Measurements from ENCODE around the gene CUEDC2.
"Not testable (repeated sequence)": the region's sequence is repeated elsewhere in the genome, so short reads cannot be mapped to it uniquely, and the experiment has no call there.

The CUEDC2 gene

DNA sequence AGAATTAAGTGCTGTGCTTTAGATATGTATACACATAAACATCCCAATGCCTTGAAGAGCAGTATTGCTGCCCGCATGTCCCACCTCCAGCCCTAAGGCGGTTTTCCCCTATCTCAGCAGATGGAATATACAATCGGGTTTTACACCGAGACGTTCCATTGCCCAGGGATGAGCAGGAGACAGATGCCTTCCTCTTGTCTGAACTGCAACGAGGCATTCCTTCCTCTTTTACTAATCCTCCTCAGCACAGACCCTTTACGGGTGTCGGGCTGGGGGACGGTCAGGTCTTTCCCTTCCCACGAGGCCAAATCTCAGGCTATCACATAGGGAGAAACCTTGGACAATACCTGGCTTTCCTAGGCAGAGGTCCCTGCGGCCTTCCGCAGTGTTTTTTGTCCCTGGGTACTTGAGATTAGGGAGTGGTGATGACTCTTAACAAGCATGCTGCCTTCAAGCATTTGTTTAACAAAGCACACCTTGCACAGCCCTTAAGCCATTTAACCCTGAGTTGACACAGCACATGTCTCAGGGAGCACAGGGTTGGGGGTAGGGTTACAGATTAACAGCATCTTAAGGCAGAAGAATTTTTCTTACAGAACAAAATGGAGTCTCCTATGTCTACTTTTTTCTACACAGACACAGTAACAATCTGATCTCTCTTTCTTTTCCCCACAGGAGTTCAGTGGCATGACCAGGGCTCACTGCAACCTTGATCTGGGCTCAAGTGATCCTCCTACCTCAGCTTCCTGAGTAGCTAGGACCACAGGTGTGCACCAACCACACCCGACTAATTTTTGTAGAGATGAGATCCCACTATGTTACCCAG lies 22.5 kb upstream of the CUEDC2 start:
- DNase-seq, result not testable (repeated sequence)

GRCh38 chr10:102453502-102453901 lies 21.1 kb upstream of the CUEDC2 start:
- no peak for DNase-seq

GRCh38 chr10:102452672-102453340 lies 20.4 kb upstream of the CUEDC2 start:
- DNase-seq, result peak; percentile 62

- DNase-seq, result no peak
Observed at GRCh38 chr10:102451105-102451969, 19.0 kb upstream of the CUEDC2 start, which contains the start of gene C10orf95. C10orf95 (minus strand) TSS chr10:102451543; CDS start chr10:102451093, 450 bp downstream.

DNA sequence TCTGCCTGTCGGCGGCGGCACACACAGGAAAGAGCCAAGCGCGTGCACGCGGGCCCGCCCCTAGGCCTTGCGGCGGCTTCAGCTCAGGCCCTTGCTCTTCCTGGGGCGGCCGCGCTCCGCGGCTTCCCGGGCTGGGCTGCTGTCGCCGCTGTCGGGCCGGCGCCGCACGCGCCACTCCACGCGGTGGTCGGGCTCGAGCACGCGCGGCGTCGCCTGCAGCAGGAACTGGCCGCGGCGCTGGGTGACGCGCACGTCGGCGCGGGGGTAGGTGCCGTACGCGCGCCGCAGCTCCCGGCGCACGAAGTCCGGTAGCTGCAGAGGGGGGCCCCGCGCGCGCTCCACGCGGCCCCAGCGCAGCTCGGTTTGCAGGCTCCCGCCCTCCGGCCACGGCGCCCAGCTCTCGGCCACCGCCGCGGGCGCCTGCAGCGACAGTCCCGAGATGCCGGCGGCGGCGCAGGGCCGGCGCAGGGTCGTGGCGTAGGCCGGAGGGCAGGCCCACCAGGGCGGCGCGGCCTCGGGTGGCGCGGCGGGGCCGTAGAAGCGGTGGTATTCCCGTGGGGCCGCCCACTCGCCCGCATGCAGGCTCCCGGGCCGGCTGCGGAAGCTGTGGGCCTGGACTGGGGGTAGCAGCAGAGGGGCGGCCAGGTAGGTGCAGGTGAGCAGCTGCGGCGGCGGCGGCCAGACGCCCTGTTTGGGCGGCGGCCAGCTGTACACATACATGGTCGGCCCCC lies 18.2 kb upstream of the CUEDC2 start:
- DNase-seq, result peak; percentile 94

DNA sequence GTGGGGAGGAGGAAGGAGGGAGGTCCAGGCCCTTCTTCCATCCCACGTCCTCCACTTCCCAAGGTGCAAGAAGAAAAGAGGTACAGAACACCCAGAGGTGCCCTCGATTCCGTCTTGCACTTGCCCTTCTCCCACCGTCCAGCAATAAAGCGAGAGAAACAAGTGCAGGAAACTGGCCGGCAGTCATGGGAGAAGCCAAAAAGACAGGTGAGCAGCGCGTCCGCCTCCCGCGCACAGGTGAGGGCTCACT lies 17.7 kb upstream of the CUEDC2 start:
- DNase-seq, result no peak

GRCh38 chr10:102449321-102450123 lies 17.1 kb upstream of the CUEDC2 start:
- peak; percentile 94 for DNase-seq

GRCh38 chr10:102444851-102445250 lies 12.5 kb upstream of the CUEDC2 start:
- DNase-seq, result no peak

- no peak for DNase-seq
Observed at GRCh38 chr10:102438374-102438773, 6.0 kb upstream of the CUEDC2 start.

DNA sequence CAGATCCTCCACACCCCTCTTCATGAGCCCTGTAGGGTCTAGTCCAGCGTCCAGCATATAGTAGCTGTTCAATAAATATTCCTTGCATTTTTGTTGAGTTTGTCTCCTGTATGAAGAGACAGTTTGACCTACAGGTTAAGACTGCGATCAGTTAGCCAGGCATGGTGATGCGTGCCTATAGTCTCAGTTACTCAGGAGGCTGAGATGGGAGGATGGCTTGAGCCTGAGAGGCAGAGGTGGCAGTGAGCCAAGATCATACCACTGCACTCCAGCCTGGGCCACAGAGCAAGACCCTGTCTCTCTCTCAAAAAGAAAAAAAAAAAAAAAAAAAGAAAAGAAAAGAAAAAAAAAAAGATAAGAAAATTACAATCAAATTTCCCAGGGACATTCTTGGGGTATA lies 5.1 kb upstream of the CUEDC2 start:
- no peak for DNase-seq

DNA sequence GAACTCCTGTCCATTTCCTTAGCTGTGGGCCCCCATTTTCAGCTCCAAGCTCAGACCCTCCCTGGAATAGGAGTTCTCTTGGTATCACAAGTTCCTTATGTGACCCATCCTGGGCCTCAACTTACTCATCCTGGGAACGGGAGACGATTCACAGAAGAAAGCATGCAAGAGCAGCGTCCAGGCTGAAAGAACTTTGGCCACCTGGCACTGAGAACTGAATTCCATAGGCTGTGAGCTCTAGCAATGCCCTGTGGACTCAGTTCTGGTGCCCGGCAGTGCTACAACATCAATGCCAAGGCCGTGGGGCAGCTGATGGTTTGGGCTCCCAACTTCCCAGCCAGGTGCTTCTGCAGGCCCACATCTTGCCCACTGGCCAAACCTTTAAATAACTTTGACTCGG lies 3.9 kb upstream of the CUEDC2 start:
- no peak for DNase-seq

DNA sequence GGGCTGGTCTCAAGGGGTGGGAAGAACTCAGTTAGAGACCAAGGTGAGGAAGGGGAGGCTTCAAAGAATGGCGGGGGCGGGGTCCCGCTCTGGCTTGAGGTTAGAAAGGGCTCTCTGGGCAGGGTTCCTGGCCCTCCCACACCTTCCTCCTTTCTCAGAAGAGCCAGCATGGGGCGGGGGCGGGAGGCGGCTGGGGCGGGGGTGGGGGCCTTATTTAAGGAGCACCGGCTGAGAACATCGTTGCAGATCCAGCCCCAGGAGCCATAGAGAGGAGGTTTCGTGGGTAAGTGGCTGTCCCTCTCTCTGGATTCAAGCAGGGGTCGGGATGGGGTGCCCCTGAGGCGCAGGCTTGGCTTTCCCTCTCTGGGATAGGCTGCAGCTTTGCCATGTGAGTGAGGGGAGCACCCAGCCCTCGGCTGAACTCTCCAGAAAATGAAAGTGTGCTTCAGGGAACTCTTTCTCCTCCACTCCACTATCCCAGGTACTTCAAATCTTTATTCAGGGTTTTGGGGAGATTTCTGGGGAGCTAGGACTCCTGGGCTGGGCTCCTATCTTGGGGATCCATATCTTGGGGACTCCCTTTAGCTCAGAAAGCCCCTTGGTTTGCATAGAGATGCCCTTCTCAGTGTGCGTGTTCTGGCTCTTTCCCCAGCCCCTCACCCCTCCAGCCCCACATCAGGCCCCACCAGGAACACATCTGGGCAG lies 3.3 kb upstream of the CUEDC2 start:
- DNase-seq, result peak; percentile 53

DNA sequence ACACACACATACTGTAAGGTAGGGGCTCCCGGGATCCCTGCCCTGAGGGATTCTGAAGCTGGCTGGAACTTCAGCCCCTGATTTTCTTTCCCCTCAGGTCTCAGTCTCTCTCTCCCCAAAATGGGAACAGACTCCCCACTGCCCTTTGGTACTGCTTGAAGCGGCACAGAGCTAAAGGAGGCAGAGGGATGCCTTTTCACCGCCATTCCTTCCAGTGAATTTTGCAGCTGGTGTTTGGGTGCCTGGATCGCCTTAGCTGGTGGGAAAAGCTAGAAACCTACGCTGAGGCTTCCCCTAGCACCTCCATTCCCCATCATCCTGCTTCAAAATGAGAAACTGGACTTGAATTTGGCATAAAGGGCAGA lies 2.7 kb upstream of the CUEDC2 start:
- DNase-seq, result no peak

GRCh38 chr10:102434394-102435132 lies 2.2 kb upstream of the CUEDC2 start:
- no peak for DNase-seq

DNA sequence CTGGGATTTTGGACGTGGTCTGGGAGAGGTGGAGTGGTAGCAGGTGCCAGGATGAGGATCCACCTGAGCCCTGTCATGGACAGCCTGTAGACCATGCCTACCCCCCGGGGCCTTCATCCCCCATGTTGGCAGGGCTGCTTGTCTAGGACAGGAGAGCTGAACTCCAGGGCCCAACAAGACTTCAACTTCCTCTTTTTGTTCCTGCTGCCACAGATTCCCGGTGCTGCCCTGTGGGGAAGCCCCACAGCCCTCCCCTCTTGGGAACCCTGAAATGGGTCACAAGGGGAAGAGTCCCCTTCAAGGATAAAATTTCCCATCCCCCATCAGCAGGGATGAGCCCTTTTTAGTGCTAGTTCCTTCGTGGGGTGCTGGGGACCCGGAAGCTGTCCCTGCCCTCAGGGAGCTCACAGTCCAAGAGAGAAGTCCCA lies 1.3 kb upstream of the CUEDC2 start:
- no peak for DNase-seq

DNA sequence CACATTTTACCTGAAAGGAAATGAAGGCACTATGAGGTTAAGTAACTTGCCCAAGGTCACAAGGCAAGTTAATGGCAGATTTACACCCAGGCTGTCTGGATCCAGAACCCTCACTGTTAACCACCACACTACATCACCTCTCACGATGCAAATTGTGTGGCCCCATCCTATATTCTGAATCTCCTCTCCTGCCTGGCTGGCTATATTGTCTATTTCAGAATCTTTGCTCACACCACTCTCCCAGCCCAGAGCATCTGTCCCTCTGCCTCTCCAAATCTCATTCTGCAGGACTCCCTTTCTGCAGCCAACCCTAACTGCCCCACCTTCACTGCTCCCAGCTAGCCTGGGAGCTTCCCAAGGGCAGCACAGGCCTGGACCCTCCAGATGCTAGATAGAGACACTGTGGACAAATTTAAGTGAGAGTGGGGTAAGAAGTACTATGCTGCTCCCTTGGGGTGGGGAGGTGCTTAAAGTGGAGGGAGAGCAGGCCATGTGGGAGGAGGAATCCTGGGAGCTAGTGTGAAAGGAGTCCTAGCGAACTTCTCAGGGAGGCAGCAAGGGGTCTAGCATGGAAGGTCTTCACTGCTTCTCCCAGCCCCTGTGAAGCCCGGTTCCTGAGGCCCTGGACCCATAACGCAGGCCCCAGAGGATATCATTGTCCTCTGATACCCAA lies 786 bp downstream of the CUEDC2 start:
- DNase-seq, result no peak

DNA sequence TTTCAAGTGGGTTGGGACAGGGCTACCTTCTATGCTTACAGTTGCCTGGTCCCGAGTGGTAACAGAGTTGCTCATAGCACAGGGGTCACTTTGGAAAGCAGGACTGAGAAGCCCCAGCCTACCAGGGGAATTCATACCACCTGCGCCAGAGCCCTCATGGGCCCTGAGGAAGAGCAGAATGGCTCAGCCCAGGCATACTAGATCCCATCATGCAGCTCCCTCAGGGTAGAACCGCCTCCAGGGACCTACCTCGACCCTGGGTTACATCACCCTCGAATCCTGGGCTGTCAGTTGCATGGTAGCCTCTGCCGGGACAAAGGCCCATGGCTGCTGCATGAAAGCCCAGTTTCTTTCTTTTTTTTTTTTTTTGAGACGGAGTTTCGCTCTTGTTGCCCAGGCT lies 2.9 kb downstream of the CUEDC2 start:
- no peak for DNase-seq

DNA sequence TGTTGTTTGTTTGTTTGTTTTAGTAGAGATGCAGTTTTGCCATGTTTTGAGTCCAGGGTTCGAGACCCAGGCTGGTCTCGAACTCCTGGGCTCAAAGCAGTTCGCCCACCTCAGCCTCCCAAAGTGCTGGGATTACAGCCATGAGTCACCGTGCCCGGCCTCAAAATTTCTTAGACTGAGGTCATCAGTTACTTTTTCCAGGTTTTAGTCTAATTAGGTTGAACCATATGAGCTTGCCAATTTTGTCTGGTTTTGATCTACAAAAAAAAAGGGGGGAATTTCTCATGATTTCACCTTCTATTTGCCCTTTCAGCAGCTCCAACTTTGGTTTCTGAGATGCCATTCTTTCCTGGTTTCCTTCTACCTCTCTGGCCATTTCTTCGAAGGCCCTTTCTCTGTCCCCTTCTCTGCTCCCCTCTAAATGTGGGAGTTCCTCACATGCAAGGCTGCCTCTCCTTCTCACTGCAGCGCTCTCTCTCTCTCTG lies 5.5 kb downstream of the CUEDC2 start:
- no peak for DNase-seq

DNA sequence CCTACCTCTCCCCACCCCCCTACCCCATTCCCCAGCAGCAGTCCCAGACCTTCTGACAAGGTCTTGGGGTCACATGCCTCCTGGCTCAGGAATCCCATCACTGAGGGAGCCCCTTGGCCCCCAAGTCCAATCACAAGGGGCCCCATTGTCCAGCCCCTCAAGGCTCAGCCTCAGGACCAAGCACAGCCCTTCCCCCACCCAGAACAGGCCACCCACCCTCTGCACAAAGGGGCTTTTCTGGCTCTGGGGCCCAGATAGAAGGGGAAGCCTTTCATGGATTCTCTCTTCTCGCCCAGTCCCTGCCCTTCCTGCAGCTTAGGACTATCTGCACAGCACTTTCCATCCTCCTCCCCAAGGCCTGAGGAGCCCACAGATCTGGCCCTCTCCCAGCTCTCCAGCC lies 6.9 kb downstream of the CUEDC2 start:
- no peak for DNase-seq

GRCh38 chr10:102424916-102425315 lies 7.5 kb downstream of the CUEDC2 start:
- no peak for DNase-seq
